HTERT RPE-1 (cell line): Measurements from ENCODE around the gene TIMM17B.

Source experiments
- in situ Hi-C: fragments of 300-500 bp; cut with MboI; formaldehyde crosslinking; loops from 4 replicates; pipeline ENCODE4 v1.14.3; 2020; ENCODE audit warnings: low sequenced_read_pairs

TIMM17B gene

GRCh38 chrX:48897625-48898306 lies at the start of gene TIMM17B, which contains the start of gene PQBP1:
TIMM17B (minus strand) TSS chrX:48897768; CDS start chrX:48897749, 19 bp downstream.
PQBP1 (plus strand) TSS chrX:48897930; CDS start chrX:48898510, 580 bp downstream.
- in situ Hi-C loops: no loop called here

- in situ Hi-C loops: no loop called here
Observed at GRCh38 chrX:48945517-48946348, 48.2 kb upstream of the TIMM17B start.

- in situ Hi-C loops: no loop called here
Observed at GRCh38 chrX:48942895-48943294, 45.3 kb upstream of the TIMM17B start.

- in situ Hi-C loops: no loop called here
Observed at GRCh38 chrX:48940404-48940955, 42.9 kb upstream of the TIMM17B start.

- in situ Hi-C loops: no loop called here
Observed at GRCh38 chrX:48939524-48940228, 42.1 kb upstream of the TIMM17B start.

- in situ Hi-C loops: no loop called here
Observed at GRCh38 chrX:48938721-48939425, 41.3 kb upstream of the TIMM17B start.

GRCh38 chrX:48937054-48937907 lies 39.7 kb upstream of the TIMM17B start:
- in situ Hi-C loops: no loop called here

- in situ Hi-C loops: no loop called here
Observed at GRCh38 chrX:48936429-48937053, 39.0 kb upstream of the TIMM17B start.

- in situ Hi-C loops: no loop called here
Observed at GRCh38 chrX:48935301-48935670, 37.7 kb upstream of the TIMM17B start.

GRCh38 chrX:48934581-48935300 lies 37.2 kb upstream of the TIMM17B start:
- in situ Hi-C loops: no loop called here

GRCh38 chrX:48933757-48934156 lies 36.2 kb upstream of the TIMM17B start:
- in situ Hi-C loops: no loop called here

GRCh38 chrX:48927736-48928382 lies 30.3 kb upstream of the TIMM17B start:
- in situ Hi-C loops: no loop called here

- in situ Hi-C loops: no loop called here
Observed at GRCh38 chrX:48927123-48927522, 29.6 kb upstream of the TIMM17B start.

- in situ Hi-C loops: no loop called here
Observed at GRCh38 chrX:48924270-48924669, 26.7 kb upstream of the TIMM17B start.

GRCh38 chrX:48923771-48924170 lies 26.2 kb upstream of the TIMM17B start:
- in situ Hi-C loops: no loop called here

GRCh38 chrX:48920718-48921104 lies 23.1 kb upstream of the TIMM17B start:
- in situ Hi-C loops: no loop called here

- in situ Hi-C loops: no loop called here
Observed at GRCh38 chrX:48919947-48920717, 22.6 kb upstream of the TIMM17B start.
